ENCODE results near the gene CTSD. TPM values are rescaled to one million over a fixed set of nuclear protein-coding genes. Genes with fewer than 3 reads are reported as not detected.

The CTSD gene
- total and polyA plus RNA-seq, 2 of the 8 experiments (the other 6 are each of a cell fraction or from before 2014, with no cell fraction given): 169 to 173 TPM

GRCh38 chr11:1771700-1772099, 8.0 kb upstream of the CTSD start:
- FAIRE-seq (no peak), DNase-seq (ENCODE audit: low read depth in 1 of 2, low spot score in 2 of 2) (no peak)
- H3K56ac ChIP-seq (replicated peaks; ENCODE audit: insufficient read length, low read depth, low read length): no peak overlapping the region
- H2AK5ac ChIP-seq (ENCODE audit: low read depth, low read length): no peak overlapping the region
- H2BK12ac ChIP-seq (ENCODE audit: low read depth, low read length): no peak overlapping the region
- H3K27ac ChIP-seq (ENCODE audit: low read depth, low read length): no peak overlapping the region
- H3K27me3 ChIP-seq (replicated peaks in 1 of 4; ENCODE audit: control insufficient read depth in 3 of 4, extremely low read depth in 1 of 4, insufficient read depth in 3 of 4, low read length in 3 of 4): no peaks in the 10 kb centered on the region
- peaks cover 3% of the 10 kb centered on the region; the same call in 1 of the 2 replicates for H3K23me2 ChIP-seq (ENCODE audit: low read depth, low read length)
- no peak overlapping the region for H2AFZ ChIP-seq (ENCODE audit: low read length)
- H3K9ac ChIP-seq (replicated peaks in 1 of 4; ENCODE audit: extremely low read depth in 1 of 4, low read depth in 3 of 4, low read length in 3 of 4): no peak overlapping the region
- H4K8ac ChIP-seq (ENCODE audit: extremely low read depth, insufficient read depth, low read length): no peak overlapping the region
- 80% methylated on average over 6 of the region's 6 CpGs; no CpG with 5 or more reads in 1 of the 2 experiments for WGBS, 2 experiments (ENCODE audit: extremely low coverage in 1 of 2, insufficient coverage in 1 of 2, insufficient read length in 1 of 2, insufficient replicate concordance in 2 of 2, low coverage in 1 of 2, low lambda C conversion rate in 2 of 2, missing lambda C conversion rate in 1 of 2)
- no peak overlapping the region for H4K5ac ChIP-seq (ENCODE audit: insufficient read length, low read depth, low read length)
- no peak overlapping the region for H2BK5ac ChIP-seq (ENCODE audit: low read depth, low read length)
- no peak overlapping the region for H3K14ac ChIP-seq (ENCODE audit: insufficient read length)
- TF ChIP-seq POU5F1 (IDR thresholded peaks at IDR 0.05; ENCODE audit: low read depth, low read length) (no peak), CEBPB (IDR thresholded peaks at IDR 0.05; ENCODE audit: low read depth, low read length) (peak; percentile 34; the same call in 1 of the 2 replicates)
- H3K9me3 ChIP-seq (ENCODE audit: insufficient read depth in 2 of 2, low read depth in 1 of 2, low read length in 1 of 2): no peaks in the 10 kb centered on the region
- H3K4me3 ChIP-seq (ENCODE audit: extremely low read depth in 1 of 4, insufficient read depth in 2 of 4, low read depth in 3 of 4, low read length in 4 of 4): no peak overlapping the region
- no peak overlapping the region for H3K23ac ChIP-seq (ENCODE audit: insufficient read length)
- ChIA-PET POLR2A (ENCODE audit: partially characterized antibody) (interaction anchor here (0.9 to 1.8 kb wide), 2 partner anchors 9 to 14 kb away, joined by 3 to 4 read pairs; no protein-coding TSS in a partner anchor), CTCF (ENCODE audit: partially characterized antibody) (interaction anchor here (0.8 to 4.1 kb wide), 6 partner anchors 15 to 385 kb away, joined by 3 to 16 read pairs (median 3); no protein-coding TSS in a partner anchor)
- H3K4ac ChIP-seq (replicated peaks; ENCODE audit: insufficient read length, low read depth, low read length): no peak overlapping the region
- H3K4me2 ChIP-seq (ENCODE audit: insufficient read depth in 1 of 2, low read depth in 2 of 2, low read length in 2 of 2): peak overlapping the region in 1 of 2 experiments; percentile 40; a peak in 1 of 4 replicates
- no peak overlapping the region for H2BK120ac ChIP-seq (replicated peaks; ENCODE audit: low read depth, low read length)
- no peaks in the 10 kb centered on the region for H3K36me3 ChIP-seq (ENCODE audit: control insufficient read depth in 2 of 4, insufficient read depth in 4 of 4, low read length in 3 of 4)
- H3K79me2 ChIP-seq (ENCODE audit: control insufficient read depth in 1 of 2, insufficient read depth in 2 of 2, low read length in 2 of 2): no peaks in the 10 kb centered on the region
- H2BK15ac ChIP-seq (ENCODE audit: low read length): no peak overlapping the region; the same call in 1 of the 2 replicates
- peaks cover 5 to 15% (median 11%) of the 10 kb centered on the region in 4 experiments for H3K4me1 ChIP-seq (replicated peaks in 1 of 4; ENCODE audit: control insufficient read depth in 3 of 4, insufficient read depth in 4 of 4, low read length in 3 of 4)
- H4K20me1 ChIP-seq (replicated peaks in 1 of 2; ENCODE audit: control insufficient read depth in 1 of 2, insufficient read depth in 2 of 2, low read length in 2 of 2): no peaks in the 10 kb centered on the region
- no peak overlapping the region for H3K18ac ChIP-seq (ENCODE audit: extremely low read depth, low read length)
- H2BK20ac ChIP-seq (ENCODE audit: low read length): no peak overlapping the region
- no peaks in the 10 kb centered on the region for H3K79me1 ChIP-seq (ENCODE audit: low read depth, low read length)
- H4K91ac ChIP-seq (replicated peaks; ENCODE audit: insufficient read length, low read length): no peak overlapping the region
